ENCODE measurements around the gene C2orf92.

The C2orf92 gene

GRCh38 chr2:97714084-97714949 lies 44.8 kb downstream of the C2orf92 start:
- CTCF ChIA-PET: interaction anchor here (0.5 to 1.2 kb wide), 5 partner anchors 8 to 678 kb away, joined by 3 to 4 read pairs (median 3); no protein-coding TSS in a partner anchor
- POLR2A ChIA-PET: no interaction called here
- Histone ChIP-seq H3K27ac (ENCODE audit: extremely low read depth, low read depth, low read length) (no peak overlapping the region), H3K4me1 (ENCODE audit: control insufficient read depth, insufficient read depth, low read length) (no peaks in the 10 kb centered on the region), H3K9me3 (ENCODE audit: control insufficient read depth, insufficient read depth, low read depth, low read length) (no peaks in the 10 kb centered on the region), H3K36me3 (ENCODE audit: control insufficient read depth in 2 of 2, insufficient read depth in 1 of 2, low read length in 2 of 2) (no peaks in the 10 kb centered on the region), H3K4me3 (ENCODE audit: low read depth, low read length) (no peak overlapping the region)
- TF ChIP-seq ZNF768 (tag by site-specific recombination; IDR thresholded peaks at IDR 0.05): peak; percentile 63; the same call in 1 of the 2 replicates
- no peak for TF ChIP-seq YY1 (tag by site-specific recombination; IDR thresholded peaks at IDR 0.05)
- no peak for TF ChIP-seq ZNF571 (tag by site-specific recombination; IDR thresholded peaks at IDR 0.05)

GRCh38 chr2:97714950-97715652 lies 45.6 kb downstream of the C2orf92 start:
- TF ChIP-seq ZNF555 (tag by site-specific recombination; conservative IDR thresholded peaks at IDR 0.05): no peak
- no peak for TF ChIP-seq ZNF645 (tag by site-specific recombination; IDR thresholded peaks at IDR 0.05)
- TF ChIP-seq ZNF248 (tag by site-specific recombination; IDR thresholded peaks at IDR 0.05): no peak
- no peak for TF ChIP-seq ZSCAN16 (tag by site-specific recombination; IDR thresholded peaks at IDR 0.05)
- no peak for TF ChIP-seq ZBTB8A (tag by site-specific recombination; IDR thresholded peaks at IDR 0.05)
- TF ChIP-seq GLIS2 (tag by site-specific recombination; IDR thresholded peaks at IDR 0.05): no peak
- no peak for TF ChIP-seq ZNF221 (tag by site-specific recombination; IDR thresholded peaks at IDR 0.05; ENCODE audit: borderline replicate concordance)
- no peak for TF ChIP-seq ZBTB26 (tag by site-specific recombination; optimal IDR thresholded peaks at IDR 0.05)
- no peak for TF ChIP-seq ZNF670 (tag by site-specific recombination; IDR thresholded peaks at IDR 0.05; ENCODE audit: low read depth)
- TF ChIP-seq ZNF610 (tag by site-specific recombination; IDR thresholded peaks at IDR 0.05; ENCODE audit: borderline replicate concordance): no peak
- no peak for TF ChIP-seq ZNF341 (tag by site-specific recombination; IDR thresholded peaks at IDR 0.05; ENCODE audit: low read depth)
- no peak for TF ChIP-seq ZNF624 (tag by site-specific recombination; IDR thresholded peaks at IDR 0.05)
- Histone ChIP-seq H3K4me1 (ENCODE audit: control insufficient read depth, insufficient read depth, low read length) (no peaks in the 10 kb centered on the region), H3K4me3 (ENCODE audit: low read depth, low read length) (no peak overlapping the region), H3K9me3 (ENCODE audit: control insufficient read depth, insufficient read depth, low read depth, low read length) (no peaks in the 10 kb centered on the region), H3K36me3 (ENCODE audit: control insufficient read depth in 2 of 2, insufficient read depth in 1 of 2, low read length in 2 of 2) (no peaks in the 10 kb centered on the region), H3K27ac (ENCODE audit: extremely low read depth, low read depth, low read length) (no peak overlapping the region)
- ChIA-PET POLR2A (no interaction called here), CTCF (interaction anchor here (1.2 kb wide), 2 partner anchors 9 to 17 kb away, joined by 3 read pairs; no protein-coding TSS in a partner anchor)

GRCh38 chr2:97715951-97716694 lies 46.6 kb downstream of the C2orf92 start:
- ChIA-PET POLR2A (no interaction called here), CTCF (interaction anchor here (0.6 to 1.7 kb wide), 2 partner anchors 16 to 634 kb away, joined by 3 to 4 read pairs; no protein-coding TSS in a partner anchor)

More at GRCh38 chr2:97715951-97716694, 46.6 kb downstream of the C2orf92 start:
- TF ChIP-seq ZNF513 (tag by site-specific recombination; IDR thresholded peaks at IDR 0.05) (no peak), ZNF341 (tag by site-specific recombination; IDR thresholded peaks at IDR 0.05; ENCODE audit: low read depth) (peak; percentile 51; the same call in 1 of the 2 replicates), ZBTB44 (tag by site-specific recombination; IDR thresholded peaks at IDR 0.05) (no peak), ZNF654 (tag by site-specific recombination; IDR thresholded peaks at IDR 0.05; ENCODE audit: low read depth) (no peak), SP3 (tag by site-specific recombination; IDR thresholded peaks at IDR 0.05) (no peak)
- Histone ChIP-seq H3K4me3 (ENCODE audit: low read depth, low read length) (no peak overlapping the region), H3K4me1 (ENCODE audit: control insufficient read depth, insufficient read depth, low read length) (no peaks in the 10 kb centered on the region), H3K36me3 (ENCODE audit: control insufficient read depth in 2 of 2, insufficient read depth in 1 of 2, low read length in 2 of 2) (no peaks in the 10 kb centered on the region), H3K27ac (ENCODE audit: extremely low read depth, low read depth, low read length) (no peak overlapping the region), H3K9me3 (ENCODE audit: control insufficient read depth, insufficient read depth, low read depth, low read length) (no peaks in the 10 kb centered on the region)
